Mucosa of stomach (tissue), 1 donor: ENCODE measurements around the gene TMEM255A.

Experiments
- H3K27me3 ChIP-seq: one replicate; pipeline ENCODE4 v1.7.0; 2013; ENCODE audit warnings: mild to moderate bottlenecking, low read length; ENCODE audit not compliant: control insufficient read depth, insufficient read depth
- H3K36me3 ChIP-seq: one replicate; pipeline ENCODE4 v1.7.0; 2013; ENCODE audit warnings: low read length; ENCODE audit not compliant: control insufficient read depth, insufficient read depth
- H3K4me1 ChIP-seq: one replicate; pipeline ENCODE4 v1.7.0; 2013; ENCODE audit warnings: mild to moderate bottlenecking, low read length; ENCODE audit not compliant: control insufficient read depth, insufficient read depth
- H3K4me3 ChIP-seq: one replicate; pipeline ENCODE4 v1.7.0; 2013; ENCODE audit warnings: low read length
- H3K9ac ChIP-seq: one replicate; pipeline ENCODE4 v1.7.0; 2013; ENCODE audit warnings: mild to moderate bottlenecking, low read length, moderate library complexity
- H3K9me3 ChIP-seq: one replicate; pipeline ENCODE4 v1.7.0; 2013; ENCODE audit warnings: mild to moderate bottlenecking, low read length, moderate library complexity; ENCODE audit not compliant: control insufficient read depth
- donor health status: Pancreatic carcinoma.

The TMEM255A gene

GRCh38 chrX:120302434-120302833 lies 8.8 kb downstream of the TMEM255A start:
- H3K9ac ChIP-seq: no peak overlapping the region
- H3K9me3 ChIP-seq: no peaks in the 10 kb centered on the region
- no peak overlapping the region for H3K4me3 ChIP-seq
- no peaks in the 10 kb centered on the region for H3K36me3 ChIP-seq
- peaks cover 10% of the 10 kb centered on the region for H3K27me3 ChIP-seq
- no peaks in the 10 kb centered on the region for H3K4me1 ChIP-seq

- Histone ChIP-seq H3K9me3 (no peaks in the 10 kb centered on the region), H3K4me3 (no peak overlapping the region), H3K9ac (no peak overlapping the region), H3K27me3 (peaks cover 10% of the 10 kb centered on the region), H3K36me3 (no peaks in the 10 kb centered on the region), H3K4me1 (no peaks in the 10 kb centered on the region)
Observed at GRCh38 chrX:120301960-120302359, 9.3 kb downstream of the TMEM255A start.

- Histone ChIP-seq H3K9ac (no peak overlapping the region), H3K9me3 (no peaks in the 10 kb centered on the region), H3K4me1 (no peaks in the 10 kb centered on the region), H3K36me3 (no peaks in the 10 kb centered on the region), H3K4me3 (no peak overlapping the region), H3K27me3 (peaks cover 10% of the 10 kb centered on the region)
Observed at GRCh38 chrX:120301497-120301896, 9.8 kb downstream of the TMEM255A start.

DNA sequence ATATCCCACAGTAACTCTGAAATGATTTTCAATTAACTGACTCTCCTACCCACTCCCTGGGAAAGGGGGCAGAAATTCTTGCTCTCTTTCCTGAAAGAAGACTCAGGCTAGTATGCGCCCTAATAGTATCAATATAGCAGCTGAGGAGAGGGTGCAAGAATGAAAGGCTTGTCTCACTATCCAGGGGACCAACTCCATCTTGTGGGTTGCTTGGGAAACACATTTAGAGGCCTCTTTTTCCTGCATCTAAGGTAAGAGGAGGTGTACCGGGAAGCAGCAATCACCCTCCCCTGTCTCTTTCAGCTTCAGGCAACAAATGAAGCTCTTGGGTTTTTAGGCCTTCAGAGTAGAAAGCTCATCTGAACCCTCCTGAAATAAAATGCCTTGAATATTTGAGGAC lies 11.3 kb downstream of the TMEM255A start:
- Histone ChIP-seq H3K27me3 (peaks cover 3% of the 10 kb centered on the region), H3K4me1 (no peaks in the 10 kb centered on the region), H3K9me3 (no peaks in the 10 kb centered on the region), H3K36me3 (no peaks in the 10 kb centered on the region), H3K9ac (no peak overlapping the region), H3K4me3 (no peak overlapping the region)

- Histone ChIP-seq H3K27me3 (peaks cover under 1% of the 10 kb centered on the region), H3K36me3 (no peaks in the 10 kb centered on the region)
Observed at GRCh38 chrX:120297923-120298322, 13.3 kb downstream of the TMEM255A start.

GRCh38 chrX:120294651-120295050 lies 16.6 kb downstream of the TMEM255A start:
- no peaks in the 10 kb centered on the region for H3K36me3 ChIP-seq
- H3K9me3 ChIP-seq: no peaks in the 10 kb centered on the region
- no peak overlapping the region for H3K9ac ChIP-seq
- no peaks in the 10 kb centered on the region for H3K27me3 ChIP-seq
- no peak overlapping the region for H3K4me3 ChIP-seq
- H3K4me1 ChIP-seq: no peaks in the 10 kb centered on the region

More at GRCh38 chrX:120297923-120298322, 13.3 kb downstream of the TMEM255A start:
- H3K9ac ChIP-seq: no peak overlapping the region
- H3K9me3 ChIP-seq: no peaks in the 10 kb centered on the region
- H3K4me1 ChIP-seq: no peaks in the 10 kb centered on the region
- H3K4me3 ChIP-seq: no peak overlapping the region

DNA sequence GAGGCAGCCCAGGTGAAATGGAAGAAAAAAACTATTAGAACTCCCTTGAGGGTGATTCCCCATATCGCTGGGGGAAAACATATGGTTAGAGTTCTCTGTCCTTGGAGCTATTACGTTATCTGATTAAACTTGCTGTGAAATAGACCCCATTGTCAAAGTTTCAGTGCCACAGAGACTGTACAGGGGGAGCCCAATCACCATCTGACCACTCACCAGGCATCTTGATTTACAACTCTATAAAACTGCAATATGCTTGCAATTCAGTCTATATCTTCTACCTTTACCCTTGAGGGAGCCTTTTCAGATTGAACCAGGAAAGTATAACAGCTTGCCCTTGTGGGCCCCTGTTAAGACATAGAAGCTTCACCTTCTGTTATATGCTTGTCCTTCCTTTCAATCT lies 18.2 kb downstream of the TMEM255A start:
- Histone ChIP-seq H3K9me3 (no peaks in the 10 kb centered on the region), H3K27me3 (no peaks in the 10 kb centered on the region), H3K4me3 (no peak overlapping the region), H3K9ac (no peak overlapping the region), H3K36me3 (no peaks in the 10 kb centered on the region), H3K4me1 (no peaks in the 10 kb centered on the region)

- Histone ChIP-seq H3K4me1 (no peaks in the 10 kb centered on the region), H3K36me3 (no peaks in the 10 kb centered on the region), H3K27me3 (no peaks in the 10 kb centered on the region), H3K9ac (no peak overlapping the region), H3K9me3 (no peaks in the 10 kb centered on the region), H3K4me3 (no peak overlapping the region)
Observed at GRCh38 chrX:120291211-120291610, 20.1 kb downstream of the TMEM255A start.

DNA sequence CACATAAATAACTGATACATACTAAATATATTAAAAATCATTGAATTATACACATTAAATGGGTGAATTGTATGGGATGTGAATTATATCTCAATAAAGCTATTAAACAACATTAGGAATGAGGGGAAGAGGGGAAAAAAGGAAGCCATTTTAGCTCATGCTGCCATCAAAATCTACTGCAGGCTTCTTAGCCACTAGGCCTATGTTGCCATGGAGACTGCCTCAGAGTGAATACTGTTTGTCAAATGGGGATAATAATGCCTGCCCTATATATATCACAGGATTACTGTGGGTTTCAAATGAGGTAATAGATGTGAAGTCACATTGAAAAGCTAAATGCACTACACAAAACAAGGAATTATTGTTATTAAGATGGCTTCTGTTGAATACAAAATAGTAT lies 21.2 kb downstream of the TMEM255A start:
- Histone ChIP-seq H3K36me3 (no peaks in the 10 kb centered on the region), H3K9ac (no peak overlapping the region), H3K9me3 (no peaks in the 10 kb centered on the region), H3K4me3 (no peak overlapping the region), H3K27me3 (no peaks in the 10 kb centered on the region), H3K4me1 (no peaks in the 10 kb centered on the region)

- Histone ChIP-seq H3K4me3 (no peak overlapping the region), H3K9ac (no peak overlapping the region), H3K36me3 (no peaks in the 10 kb centered on the region), H3K27me3 (no peaks in the 10 kb centered on the region), H3K9me3 (no peaks in the 10 kb centered on the region), H3K4me1 (no peaks in the 10 kb centered on the region)
Observed at GRCh38 chrX:120287513-120288112, 23.6 kb downstream of the TMEM255A start.

DNA sequence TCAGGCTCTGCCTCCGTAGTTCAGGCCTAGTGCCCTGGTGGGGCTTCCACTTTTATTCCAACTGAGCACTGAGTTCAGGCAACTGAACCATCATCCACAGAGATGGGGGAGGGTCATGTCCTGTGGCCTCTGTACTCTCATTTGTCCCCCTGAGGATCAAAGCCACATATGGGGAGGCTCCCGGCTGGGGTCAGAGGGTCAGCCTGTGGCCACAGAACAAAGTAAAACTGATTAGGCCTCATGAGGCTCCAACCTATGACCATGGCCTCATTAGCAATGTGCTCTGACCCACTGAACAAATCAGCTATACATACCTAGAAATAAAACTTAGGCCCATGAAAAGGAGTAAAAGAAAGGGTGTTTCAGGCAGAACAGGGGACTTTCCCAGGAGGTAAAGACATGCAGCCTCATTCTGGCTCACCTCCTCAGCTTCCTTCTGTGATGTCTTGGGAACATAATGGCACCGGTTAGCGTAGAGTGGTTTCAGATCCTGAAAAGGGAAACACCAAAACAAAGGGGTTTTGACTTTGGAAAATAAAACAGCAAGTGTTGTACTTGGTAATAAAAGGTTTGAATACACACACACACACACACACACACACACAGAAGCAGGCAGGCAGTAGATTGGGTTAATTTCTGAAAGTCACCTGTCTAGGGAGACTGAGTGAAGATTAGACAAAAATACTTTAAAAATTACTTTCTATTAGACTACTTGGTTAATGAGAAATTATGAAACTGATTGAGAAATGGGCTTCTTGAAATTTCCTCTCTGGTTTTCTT lies 24.3 kb downstream of the TMEM255A start:
- H3K9me3 ChIP-seq: no peaks in the 10 kb centered on the region
- no peaks in the 10 kb centered on the region for H3K36me3 ChIP-seq
- H3K4me1 ChIP-seq: no peaks in the 10 kb centered on the region
- H3K4me3 ChIP-seq: no peak overlapping the region
- H3K9ac ChIP-seq: no peak overlapping the region
- no peaks in the 10 kb centered on the region for H3K27me3 ChIP-seq

DNA sequence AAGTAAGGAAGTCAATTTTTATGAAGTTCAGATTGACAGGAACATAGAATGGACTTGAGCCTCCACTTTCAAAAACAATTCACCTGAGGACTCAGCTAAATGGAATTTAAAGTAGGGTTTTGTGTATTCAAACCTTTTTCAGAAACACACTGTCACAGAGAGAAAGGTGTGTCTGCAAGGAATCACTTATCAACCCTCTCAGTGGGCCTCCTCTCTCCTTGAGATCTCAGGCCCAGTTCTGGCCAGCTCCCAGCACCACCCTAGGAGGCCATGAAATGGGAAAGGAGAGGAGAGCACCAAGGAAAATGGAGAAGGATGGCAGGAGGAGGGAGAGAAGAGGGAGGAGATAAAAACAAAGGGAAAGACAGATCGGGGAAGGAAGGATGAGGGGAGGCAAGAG lies 28.6 kb downstream of the TMEM255A start:
- H3K36me3 ChIP-seq: no peaks in the 10 kb centered on the region
- no peaks in the 10 kb centered on the region for H3K27me3 ChIP-seq
- no peaks in the 10 kb centered on the region for H3K9me3 ChIP-seq
- no peak overlapping the region for H3K4me3 ChIP-seq
- H3K9ac ChIP-seq: no peak overlapping the region
- H3K4me1 ChIP-seq: no peaks in the 10 kb centered on the region
